Daoy (cell line): ENCODE data around the gene FUBP3. TPM values are rescaled to one million over a fixed set of nuclear protein-coding genes. Genes with fewer than 3 reads are reported as not detected.

Experiments used
- DNase-seq: peaks from one replicate; pipeline ENCODE4 v3.0.0-alpha.2; 2015; ENCODE audit warnings: low read depth
- total RNA-seq: library from RNA; depleted of rRNA; stranded (reverse); fragments of >200 nt; shearing (Covaris generic); gene quantifications from 2 replicates; pipeline ENCODE4 v1.2.3, GENCODE V29; 2014; rRNA removed

Gene FUBP3, protein sequence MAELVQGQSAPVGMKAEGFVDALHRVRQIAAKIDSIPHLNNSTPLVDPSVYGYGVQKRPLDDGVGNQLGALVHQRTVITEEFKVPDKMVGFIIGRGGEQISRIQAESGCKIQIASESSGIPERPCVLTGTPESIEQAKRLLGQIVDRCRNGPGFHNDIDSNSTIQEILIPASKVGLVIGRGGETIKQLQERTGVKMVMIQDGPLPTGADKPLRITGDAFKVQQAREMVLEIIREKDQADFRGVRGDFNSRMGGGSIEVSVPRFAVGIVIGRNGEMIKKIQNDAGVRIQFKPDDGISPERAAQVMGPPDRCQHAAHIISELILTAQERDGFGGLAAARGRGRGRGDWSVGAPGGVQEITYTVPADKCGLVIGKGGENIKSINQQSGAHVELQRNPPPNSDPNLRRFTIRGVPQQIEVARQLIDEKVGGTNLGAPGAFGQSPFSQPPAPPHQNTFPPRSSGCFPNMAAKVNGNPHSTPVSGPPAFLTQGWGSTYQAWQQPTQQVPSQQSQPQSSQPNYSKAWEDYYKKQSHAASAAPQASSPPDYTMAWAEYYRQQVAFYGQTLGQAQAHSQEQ
- 61.5 and 80.6 TPM in 2 replicates for total RNA-seq

DNA sequence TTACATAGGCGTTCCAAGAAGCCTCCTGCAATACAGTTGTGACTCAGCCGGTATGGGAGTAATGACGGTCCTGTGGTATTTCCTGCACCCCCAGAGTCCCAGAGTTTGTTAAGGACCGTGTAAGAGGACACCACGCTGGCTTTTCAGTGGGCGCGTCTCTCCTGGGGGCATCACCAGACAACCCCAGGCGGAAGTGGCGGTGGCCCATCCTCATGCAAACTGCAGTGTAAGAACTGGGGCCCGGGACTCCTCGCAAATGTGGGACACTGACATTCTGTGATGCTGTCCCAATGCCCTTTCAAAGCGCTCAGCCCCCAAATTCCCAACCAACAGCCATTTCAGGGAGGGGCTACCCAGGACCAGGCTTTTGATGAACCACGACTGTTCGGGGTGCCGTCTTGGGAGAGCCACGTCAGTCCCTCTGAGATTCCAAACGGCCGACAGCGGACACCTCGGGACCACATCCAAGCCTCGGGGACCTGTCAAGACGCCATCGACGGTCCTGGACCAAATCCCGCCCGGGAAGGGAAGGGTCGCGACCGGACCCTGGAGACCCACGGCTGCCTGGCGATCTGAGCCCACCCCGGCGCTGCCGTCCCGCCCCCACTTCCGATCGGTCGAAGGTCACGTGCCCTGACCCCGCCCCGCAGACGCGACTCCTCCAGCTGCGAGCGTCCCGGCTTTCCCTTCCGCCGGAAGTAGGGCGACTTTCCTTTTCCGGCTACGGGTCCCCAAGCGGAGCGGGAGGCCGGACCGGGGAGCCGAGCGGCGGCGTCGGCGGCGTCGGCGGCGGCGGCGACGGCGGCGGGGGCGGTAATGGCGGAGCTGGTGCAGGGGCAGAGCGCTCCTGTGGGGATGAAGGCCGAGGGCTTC is at the start of gene FUBP3:
TSS of gene FUBP3 (plus strand) at position 713 of the 873 bp plus-strand sequence. CDS start at position 817, 104 bp downstream.
- peak; percentile 97 for DNase-seq

DNA sequence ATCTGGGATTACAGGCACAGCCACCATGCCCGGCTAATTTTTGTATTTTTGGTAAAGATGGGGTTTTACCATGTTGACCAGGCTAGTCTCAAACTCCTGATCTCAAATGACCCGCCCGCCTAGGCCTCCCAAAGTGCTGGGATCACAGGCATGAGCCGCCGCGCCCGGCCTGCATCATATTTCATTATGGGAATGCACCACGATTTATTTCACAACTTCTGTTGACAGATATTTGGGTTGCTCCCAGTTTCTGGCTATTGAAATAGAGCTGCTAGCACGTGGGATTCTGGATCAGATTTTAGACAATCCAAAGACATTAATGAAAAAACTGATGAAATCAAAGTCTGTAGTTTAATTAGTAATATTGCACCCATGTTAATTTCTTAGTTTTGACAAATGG is 48.4 kb upstream of the FUBP3 start:
- no peak for DNase-seq

DNA sequence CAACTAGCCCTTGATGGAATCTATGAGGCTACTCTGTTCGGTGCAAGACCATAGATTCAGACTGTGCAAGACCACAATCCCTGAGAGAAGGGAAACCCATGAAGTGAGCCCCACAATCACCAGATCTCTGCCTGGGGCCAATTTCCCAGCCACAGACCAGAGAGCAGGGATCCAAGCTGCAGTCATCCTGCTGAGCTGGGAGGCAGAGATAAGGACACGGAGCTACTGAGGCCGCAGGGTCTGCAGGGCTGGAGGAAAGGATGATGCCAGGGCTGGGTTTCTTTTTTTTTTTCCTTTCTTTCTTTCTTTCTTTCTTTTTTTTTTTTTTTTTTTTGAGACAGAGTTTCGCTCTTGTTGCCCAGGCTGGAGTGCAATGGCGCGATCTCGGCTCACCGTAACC is 47.7 kb upstream of the FUBP3 start:
- DNase-seq: no peak

DNA sequence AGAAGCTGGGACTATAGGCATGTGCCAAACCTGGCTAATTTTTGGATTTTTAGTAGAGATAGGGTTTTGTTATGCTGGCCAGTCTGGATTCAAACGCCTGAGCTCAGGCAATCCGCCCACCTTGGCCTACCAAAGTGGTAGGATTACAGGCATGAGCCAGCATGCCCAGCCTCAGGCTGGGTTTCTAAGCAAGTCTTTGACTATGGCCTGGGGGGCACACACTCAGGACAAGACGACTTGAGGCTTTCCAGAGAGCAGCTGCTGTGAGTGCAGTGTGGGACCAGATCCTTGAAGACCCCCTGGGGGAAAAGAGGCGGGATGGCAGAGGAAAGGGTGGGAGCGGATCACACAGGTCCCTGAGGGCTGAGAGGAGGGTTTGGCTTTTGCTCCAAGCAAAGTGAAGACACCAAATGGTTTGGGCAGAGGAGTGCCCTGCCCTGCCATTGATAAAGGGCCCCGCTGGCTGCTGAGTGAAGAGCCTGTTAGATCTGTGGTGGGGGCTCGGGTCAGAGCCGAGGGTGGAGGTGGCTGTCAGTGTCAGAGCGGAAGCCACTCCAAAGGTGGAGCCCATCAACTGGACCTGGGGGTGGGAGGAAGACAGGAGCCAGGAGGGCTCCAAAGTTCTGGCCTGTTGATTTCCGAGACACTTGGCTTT is 46.8 kb upstream of the FUBP3 start:
- DNase-seq: no peak

DNA sequence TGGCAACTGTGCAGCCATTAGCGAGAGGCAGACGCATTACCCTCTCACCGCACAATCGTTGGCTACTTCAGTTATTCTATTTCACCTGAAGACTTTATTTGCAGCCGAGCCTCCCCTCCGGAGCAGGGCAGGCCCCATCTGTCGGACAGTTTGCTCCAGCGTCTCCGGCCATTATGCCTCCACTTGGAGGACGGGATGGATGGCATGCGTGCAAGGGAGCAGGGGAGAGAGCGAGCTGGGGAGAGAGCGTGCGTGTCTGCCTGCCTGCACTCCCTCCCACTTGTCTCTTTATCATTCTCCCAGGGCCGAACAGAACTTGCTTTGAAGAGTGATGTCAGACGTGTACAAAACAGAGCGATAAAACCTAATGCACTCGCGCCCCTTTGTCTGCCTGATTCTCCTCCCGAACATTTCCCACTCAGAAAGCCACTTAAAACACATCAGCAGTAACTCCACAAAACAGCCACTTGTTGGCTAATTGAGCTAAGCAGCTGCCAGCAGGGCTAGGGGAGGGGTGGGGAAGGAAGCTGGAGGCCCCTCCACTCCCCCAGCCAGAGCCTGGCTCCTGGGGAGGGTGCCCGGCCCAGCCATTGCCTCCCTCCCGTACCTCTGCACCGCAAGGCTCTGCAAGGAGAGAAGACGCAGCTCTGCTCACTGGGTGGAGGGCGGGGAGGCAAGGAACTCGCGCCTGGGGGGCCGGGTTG is 43.4 kb upstream of the FUBP3 start:
- peak; percentile 41 for DNase-seq

DNA sequence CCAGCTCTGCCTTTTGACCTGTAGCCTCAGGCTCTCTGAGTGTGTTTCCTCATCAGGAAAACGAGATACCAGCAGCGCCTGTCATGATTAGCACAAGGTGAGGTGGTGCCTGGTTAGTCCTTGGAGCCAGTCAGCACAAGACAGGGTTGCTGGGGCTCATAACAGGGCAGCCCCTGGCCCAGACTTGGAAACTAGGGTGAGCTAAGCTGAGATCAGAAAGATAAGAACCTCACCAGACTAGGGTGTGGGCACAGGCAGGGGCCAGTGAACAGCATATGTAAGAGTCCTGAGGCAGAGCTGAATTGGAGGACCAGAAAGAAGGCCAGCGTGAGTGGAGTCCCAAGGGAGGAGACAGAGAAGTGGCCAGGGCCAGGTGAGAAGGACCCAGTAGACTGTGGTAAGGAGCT is 42.7 kb upstream of the FUBP3 start:
- no peak for DNase-seq

DNA sequence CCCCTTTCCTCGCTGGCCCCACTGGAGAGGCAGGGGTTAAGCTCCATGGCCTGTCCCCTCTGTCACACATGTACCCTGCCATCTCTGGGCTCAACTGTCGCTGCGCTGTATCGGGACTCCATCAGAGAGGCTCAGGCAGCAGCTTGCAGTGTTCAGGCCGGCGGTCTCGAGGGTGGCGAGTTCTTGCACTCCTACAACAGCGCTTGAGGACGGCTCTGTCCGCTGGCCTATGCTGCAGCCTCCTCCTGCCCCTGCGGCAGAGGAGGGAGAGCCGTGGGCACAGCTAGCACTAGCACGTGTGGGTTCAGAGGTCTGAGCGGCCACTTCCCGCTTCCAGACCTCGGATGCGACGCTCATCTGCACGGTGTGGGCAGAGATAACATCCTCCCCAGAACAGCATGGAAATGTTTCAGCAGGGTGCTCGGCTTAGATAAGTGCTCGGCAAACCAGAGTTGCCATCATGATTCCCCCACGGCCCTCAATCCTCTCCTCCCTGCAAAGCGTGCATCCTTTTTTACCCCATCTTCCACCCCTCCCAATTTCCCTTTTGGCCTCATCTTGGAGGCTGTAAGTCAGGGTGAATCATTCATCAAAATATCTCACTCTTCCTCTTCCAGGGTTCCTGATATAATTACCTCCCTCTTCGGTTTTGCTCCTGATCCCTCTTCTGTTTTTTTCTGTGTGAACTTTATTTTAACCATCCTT is 41.9 kb upstream of the FUBP3 start:
- DNase-seq: peak; percentile 30

DNA sequence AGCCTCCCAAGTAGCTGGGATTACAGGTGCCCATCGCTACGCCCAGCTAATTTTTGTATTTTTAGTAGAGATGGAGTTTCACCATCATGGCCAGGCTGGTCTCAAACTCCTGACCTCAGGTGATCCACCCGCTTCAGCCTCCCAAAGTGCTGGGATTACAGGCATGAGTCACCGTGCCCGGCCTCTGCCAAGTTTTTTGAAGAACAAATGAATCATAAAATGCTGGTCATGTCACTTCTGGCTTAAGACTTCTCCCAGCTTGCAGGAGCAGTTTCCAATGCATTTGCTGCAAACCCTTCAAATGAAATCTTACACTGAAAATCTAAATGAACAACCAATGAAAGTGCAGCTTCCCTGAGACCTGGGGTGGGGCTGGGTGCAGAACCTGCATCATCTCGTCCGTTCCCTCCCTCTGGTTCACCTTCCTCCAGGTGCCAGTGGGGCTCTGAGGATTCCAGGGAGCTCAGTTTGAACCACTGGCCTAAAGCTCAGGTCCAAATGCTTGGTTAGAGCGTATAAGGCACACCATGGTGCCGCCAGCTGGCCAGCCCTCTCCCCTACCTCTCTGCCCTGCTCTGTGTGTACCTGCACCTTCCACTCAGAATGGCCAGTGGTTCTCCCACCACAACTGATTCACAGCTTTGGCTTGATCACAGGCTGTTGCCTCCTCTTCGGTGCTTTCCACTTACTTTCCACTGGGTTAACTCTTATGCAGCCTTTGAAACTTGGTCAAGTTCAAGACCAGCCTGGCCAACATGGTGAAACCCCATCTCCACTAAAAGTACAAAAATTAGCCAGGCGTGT is 39.8 kb upstream of the FUBP3 start:
- peak; percentile 73 for DNase-seq

DNA sequence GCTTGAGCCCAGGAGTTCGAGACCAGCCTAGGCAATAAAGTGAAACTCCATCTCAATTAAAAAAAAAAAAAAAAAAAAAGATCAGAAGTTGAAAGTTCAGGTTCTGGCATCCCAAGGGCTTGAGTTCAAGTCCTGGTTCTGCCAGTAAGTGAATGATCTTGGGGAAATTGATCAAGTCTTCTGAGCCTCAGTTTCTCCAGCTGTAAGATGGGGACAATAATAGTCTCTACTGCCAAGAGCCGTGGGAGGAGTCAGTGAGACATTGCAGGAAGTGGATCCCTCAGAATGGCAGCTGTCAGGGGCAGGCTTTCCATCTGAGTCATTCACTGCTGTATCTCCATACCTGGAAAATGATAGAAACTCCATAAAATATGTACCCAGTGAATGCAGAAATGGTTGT is 37.8 kb upstream of the FUBP3 start:
- DNase-seq: no peak

DNA sequence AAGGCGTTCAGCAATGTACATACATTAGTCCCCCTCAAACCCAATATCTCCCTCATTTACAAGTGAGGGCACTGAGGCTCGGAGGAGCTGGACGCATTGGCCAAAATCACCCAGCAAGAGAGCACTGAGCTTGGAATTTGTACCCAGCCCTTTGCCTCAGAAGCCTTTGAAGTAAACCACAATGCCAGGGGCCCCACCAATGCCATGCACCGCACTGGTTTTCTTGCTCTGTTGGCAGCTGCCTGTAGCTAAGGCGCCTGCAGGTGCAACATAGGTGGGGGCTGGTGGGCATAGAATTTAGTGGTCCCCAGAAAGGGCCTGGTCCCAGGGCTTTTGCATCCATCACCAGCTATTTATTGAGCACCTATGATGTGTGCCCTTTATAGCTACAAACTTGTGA is 37.3 kb upstream of the FUBP3 start:
- DNase-seq: no peak

DNA sequence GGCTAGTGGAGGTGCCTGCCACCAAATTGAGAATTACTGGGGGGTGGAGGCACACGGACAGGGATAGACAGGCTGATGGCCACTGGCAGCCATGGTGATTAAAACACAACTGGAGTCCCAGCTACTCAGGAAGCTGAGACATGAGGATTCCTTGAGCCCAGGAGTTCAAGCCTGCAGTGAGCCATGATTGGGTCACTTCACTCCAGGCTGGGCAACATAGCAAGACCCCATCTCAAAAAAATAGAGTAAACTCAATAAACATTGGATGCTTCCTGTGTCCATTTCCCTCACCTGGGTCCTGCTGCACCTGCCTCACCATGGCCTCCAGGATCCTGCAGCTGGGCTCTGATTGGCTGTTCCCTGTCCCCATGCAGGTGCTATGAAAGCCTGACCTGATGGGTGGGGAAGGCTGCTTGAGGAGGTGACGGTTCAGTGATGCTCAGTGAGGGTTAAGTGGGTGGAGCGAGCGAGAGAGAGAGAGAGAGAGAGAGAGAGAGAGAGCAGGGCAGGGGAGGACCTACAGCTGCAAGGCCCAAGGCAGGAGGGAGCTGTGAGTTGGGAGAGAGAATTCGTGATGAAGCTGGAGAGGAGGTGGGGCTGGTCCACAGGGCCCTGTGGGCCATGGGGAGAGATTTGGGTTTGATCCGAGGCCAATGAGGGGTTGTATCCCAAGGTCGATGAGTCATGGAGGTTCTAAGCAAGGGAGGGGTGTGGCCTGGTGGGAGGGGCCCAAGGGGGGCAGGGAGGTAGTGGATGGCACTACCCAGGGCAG is 36.7 kb upstream of the FUBP3 start:
- peak; percentile 63 for DNase-seq

DNA sequence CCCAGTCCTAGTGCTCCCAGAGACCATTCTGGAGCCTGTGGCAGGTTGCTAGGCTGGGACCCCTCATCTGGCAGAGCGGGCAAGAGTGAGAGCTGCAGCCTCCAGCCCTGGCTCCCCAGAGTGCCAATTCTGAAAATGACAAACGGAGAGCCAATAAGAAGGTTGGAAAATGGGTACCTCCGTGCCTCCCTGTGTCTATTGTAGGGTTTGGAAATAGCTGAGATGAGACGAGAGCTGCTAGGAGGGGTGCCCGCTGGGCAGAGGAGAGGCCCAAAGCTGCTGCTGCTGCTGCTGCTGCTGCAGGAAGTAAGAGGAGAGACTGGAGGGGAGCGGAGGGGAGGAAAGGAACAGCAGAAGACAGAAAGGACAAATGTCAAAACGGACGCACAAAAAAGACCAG is 36.0 kb upstream of the FUBP3 start:
- DNase-seq: no peak

DNA sequence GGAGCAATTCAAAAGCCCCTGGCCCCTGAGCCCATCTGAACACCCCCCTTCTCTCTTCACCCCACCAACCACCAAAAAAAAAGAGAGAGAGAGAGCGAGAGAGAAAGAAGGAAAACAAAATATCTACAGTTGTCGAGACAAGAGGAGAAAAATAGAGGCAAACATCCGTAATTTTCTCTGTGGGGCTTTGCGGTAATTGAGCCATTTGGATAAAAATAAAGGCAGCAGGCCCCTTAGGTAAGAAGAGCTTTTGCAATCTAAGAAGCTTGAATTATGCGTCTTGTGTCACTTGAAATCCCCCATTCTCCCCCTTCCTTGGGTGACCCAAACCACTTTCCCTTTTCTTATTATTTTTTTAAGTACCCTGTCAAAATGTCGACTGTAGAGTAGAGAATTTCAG is 35.5 kb upstream of the FUBP3 start:
- no peak for DNase-seq

DNA sequence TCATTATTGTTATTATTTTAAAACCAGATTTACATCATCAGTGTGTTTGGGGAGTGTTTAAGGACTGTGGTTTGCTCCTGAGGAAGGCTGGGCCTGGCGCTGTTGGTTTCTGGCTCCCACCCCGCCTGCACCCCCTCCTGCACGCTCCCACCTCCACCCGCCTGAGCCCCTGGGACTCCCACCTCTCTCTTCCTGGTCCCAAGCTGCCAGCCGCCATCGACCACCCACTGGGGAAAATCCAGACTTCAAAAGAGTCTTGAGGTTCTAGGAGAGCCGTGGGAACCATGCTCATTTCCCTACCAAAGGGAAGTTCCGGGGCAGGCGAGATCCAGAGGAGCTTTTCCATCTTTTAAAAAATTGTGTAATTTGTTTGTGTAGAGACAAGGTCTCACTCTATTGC is 35.0 kb upstream of the FUBP3 start:
- no peak for DNase-seq

DNA sequence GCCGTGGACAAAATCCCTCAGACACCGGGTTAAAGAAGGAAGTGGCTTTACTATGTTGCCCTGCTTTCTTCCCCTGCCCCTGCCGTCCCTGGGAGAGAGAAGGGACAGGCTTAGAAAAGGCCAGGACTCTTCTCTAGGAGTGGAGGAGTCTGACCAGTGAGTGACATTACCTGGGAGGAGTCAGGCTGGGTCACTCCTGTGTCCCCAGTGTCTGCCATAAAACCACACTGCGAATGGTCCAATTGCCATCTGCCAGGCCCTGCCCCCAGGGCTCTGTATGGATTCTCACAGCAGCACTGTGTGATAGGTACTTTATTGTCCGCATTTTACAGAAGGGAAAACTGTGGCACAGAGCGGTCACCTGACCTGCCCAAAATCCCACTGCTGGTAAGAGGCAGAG is 31.3 kb upstream of the FUBP3 start:
- no peak for DNase-seq

DNA sequence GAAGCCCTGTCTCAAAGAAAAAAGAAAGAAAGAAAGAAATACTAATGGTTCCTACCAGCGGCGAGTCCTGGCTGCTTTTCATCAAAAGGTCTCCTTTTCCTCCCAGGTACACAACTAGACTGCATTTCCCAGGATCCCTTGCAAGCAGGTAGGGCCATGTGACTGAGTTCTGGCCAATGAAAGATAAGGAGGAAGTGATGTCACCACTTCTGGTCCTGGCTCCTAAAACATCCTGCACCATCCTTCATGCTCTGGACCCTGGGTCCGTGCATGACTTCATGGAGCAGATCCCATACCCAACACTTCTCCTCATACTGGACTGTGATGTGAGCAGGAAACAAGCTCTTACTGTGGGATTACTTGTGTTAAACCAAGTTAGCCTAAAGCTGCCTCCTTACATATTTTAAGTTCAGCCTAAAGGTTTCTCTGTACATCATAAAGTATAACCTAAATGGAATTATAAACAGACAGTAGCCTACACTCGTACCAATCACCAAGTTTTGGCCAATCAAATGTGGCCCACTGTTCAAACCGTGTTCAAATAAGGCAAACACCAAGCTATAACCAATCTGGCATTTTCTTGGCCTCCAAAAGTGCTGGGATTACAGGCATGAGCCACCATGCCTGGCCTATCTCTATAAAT is 30.2 kb upstream of the FUBP3 start:
- peak; percentile 43 for DNase-seq

DNA sequence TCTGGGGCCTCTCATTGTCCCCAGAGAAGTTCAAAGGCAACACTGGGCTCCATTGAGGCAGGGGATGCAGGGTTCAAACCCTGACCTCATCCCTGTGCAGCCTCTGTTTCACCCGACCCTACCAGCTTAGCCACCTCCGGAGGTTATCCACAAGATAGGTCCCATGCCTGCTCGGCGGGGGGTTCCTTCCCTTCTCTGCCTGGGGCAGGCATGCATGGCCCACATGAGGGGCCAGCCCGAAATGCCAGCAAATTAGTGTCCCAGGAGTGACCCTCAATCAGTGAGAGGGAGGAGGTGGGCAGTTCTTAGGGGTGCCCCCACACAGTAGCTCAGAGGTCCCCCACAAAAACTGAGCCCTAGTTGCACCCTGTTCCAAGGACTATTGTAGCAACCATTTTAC is 24.8 kb upstream of the FUBP3 start:
- DNase-seq: no peak

DNA sequence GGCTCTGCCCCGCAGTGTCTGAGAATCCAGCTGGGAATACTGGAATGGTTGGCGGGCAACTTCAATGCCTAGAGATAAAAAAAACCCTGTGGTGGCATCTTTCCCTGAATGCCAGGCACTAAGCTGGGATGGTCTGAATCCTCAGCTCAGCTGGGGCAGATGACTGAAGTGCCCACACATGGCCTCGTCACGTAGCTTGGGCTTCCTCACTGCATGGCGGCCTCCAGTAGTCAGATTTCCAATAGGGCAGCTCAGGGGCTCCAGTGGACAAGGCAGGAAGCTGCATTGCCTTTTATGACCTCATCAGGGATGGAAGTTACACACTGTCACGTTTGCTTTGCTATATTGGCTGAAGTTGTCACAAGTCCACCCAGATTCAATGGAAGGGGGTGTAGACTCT is 24.3 kb upstream of the FUBP3 start:
- DNase-seq: no peak

DNA sequence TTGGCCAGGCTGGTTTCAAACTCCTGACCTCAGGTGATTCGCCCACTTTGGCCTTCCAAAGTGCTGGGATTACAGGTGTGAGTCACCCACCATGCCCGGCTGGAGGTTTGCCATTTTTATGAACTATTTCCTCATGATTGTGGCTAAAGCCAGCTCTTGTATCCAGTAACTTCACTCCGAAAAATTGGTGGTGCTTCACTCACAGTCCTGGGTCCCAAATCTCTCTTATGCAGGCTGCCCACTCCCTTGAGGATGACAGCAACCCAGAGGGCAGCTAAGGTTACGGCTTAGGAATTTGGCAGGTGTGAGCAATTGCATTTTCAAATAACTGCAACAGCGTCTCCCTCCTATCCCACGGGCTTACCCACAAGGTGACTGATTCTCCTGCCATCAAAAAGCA is 23.4 kb upstream of the FUBP3 start:
- peak; percentile 68 for DNase-seq
